PC-3 (cell line): Measurements from ENCODE around the gene PLSCR1.

Experiments used
- EZH2phosphoT487 ChIP-seq: fragments of 300-600 bp; sonication (generic); IDR thresholded peaks from 2 replicates; pipeline ENCODE4 v1.6.1; 2018; ENCODE audit warnings: mild to moderate bottlenecking, antibody characterized with exemption, low read length, borderline replicate concordance
- TF ChIP-seq, protein P1 (sequence below): fragments of 300-600 bp; sonication (generic); conservative IDR thresholded peaks from 2 replicates; pipeline ENCODE4 v1.5.1; 2017; ENCODE audit warnings: antibody characterized with exemption, low read depth, mild to moderate bottlenecking, low read length

DNA sequence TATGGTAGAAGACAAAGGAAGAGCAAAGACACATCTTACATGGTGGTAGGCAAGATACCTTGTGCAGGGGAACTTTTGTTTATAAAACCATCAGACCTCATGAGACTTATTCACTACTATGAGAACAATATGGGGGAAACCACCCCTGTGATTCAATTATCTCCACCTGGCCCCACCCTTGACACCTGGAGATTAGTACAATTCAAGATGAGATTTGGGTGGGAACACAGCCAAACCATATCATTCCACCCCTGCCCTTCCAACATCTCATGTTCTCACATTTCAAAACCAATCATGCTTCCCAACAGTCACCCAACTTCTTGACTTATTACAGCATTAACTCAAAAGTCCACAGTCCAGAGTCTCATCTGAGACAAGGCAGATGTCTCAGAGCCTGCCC, 21.7 kb upstream of the PLSCR1 start:
- TF ChIP-seq, protein P1, sequence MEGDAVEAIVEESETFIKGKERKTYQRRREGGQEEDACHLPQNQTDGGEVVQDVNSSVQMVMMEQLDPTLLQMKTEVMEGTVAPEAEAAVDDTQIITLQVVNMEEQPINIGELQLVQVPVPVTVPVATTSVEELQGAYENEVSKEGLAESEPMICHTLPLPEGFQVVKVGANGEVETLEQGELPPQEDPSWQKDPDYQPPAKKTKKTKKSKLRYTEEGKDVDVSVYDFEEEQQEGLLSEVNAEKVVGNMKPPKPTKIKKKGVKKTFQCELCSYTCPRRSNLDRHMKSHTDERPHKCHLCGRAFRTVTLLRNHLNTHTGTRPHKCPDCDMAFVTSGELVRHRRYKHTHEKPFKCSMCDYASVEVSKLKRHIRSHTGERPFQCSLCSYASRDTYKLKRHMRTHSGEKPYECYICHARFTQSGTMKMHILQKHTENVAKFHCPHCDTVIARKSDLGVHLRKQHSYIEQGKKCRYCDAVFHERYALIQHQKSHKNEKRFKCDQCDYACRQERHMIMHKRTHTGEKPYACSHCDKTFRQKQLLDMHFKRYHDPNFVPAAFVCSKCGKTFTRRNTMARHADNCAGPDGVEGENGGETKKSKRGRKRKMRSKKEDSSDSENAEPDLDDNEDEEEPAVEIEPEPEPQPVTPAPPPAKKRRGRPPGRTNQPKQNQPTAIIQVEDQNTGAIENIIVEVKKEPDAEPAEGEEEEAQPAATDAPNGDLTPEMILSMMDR: no peak
- TF ChIP-seq EZH2phosphoT487: no peak
